NCI-H2171 (cell line): ENCODE data around the gene SERTAD3.
"Not testable (repeated sequence)": the region's sequence is repeated elsewhere in the genome, so short reads cannot be mapped to it uniquely, and the experiment has no call there.

ENCODE experiments used
- DNase-seq: peaks from one replicate; lab custom pipeline; 2025; lab: John Stamatoyannopoulos, UW

SERTAD3 gene

DNA sequence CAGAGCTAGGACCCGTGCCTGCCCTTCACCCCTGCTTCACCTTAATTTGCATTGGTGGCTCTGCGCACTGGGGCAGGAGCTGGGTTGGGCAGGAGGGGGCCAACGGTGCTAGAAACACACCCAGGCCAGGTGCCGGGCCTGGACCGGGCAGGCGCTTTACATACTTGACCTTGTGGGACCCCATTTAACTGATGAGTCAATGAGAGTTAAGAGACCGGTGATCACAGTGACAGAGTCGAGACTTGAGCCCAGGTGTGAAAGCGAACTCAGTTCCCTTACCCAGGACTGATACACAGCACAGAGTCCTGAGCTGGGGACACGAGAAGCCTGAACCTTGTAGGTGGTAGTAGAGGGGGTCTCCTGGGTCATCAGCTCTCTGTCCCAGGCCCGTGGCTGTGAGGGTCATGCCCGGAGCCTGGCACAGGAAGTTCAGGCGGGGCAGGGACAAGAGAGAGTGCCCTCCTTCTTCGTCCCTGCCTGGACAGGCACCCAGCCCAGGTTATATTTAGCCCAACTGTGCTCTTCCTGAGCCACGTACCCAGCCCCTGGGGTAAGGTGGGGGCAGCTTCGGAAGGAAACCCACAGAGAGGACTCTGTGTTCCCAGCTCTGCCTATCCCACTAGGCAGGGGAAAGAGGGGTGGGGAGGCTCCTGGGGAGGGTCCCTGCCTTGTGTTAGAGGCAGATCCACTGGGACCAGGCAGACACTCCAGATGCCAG, 32.9 kb downstream of the SERTAD3 start:
- DNase-seq, result no peak

DNA sequence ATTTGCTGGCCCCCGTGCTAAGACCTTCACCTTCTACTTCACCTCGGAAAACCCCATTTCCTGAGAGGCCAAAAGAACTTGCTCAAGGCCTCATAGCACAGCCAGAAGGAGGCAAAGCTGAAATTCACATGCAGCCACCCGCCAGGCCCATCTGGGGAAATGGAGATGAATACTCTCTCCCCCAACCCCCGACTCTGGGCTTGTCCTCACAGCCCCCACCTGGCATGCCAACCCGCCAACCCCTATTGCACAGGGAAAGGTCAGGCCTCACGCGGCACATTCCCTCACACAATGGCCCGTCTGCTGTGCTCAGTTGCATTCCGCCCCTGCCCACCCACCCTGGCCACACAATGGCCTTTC, 34.1 kb downstream of the SERTAD3 start:
- no peak for DNase-seq

GRCh38 chr19:40408598-40408925, 35.6 kb downstream of the SERTAD3 start:
- DNase-seq, result not testable (repeated sequence)

GRCh38 chr19:40407714-40408597, 36.2 kb downstream of the SERTAD3 start:
- DNase-seq, result no peak

- DNase-seq, result peak; percentile 25
Measured at GRCh38 chr19:40403262-40403984, 40.7 kb downstream of the SERTAD3 start.

DNA sequence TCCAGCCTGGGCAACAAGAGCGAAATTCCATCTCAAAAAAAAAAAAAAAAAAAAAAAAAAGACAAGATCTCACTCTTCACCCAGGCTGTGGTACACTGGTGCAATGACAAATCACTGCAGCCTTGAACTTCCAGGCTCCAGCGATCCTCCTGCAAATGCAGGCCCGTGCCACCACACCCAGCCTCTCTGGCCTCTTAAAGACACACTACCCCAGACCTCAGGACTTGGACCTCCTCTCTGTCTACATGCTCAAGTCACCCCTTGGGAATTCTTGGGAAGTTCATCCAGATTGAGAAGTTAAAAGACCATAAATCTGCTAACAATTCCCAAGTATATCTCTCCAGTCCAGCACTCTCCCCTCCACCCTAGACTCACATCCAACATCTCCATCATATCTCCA, 43.6 kb downstream of the SERTAD3 start:
- DNase-seq, result no peak

DNA sequence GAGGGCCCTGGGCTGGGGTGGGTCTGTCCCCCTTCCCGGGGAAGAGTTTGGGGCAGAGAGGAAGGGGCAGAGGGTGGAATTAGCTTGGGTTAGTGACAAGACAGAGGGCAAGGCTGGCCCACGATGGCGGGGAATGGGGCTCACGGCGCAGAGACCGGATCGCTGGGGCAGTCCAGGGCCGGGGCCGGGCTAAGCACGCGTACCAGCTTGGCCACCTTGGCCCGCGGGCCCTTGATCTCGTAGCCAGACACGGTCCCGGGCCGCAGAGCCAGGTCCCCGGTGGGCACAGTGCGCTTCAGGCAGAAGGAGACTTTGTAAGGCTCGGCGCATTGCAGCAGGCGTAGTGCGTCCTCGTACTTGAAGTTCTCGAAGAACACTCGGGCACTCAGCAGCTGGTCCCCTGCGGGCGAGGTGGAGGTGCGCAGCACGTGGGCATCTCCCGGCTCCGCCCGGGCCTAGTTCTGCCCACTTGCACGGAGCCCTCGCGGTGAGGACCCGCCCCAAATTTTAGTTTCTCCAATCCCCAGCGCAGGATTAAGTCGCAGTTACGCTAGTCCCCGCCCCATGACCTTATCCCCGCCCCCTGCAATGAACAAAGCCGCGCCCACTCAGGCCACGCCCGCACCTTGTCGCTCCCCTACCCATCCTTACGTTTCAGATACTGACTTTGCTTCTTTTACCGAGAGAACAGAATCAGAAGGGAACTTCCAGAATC, 45.6 kb downstream of the SERTAD3 start:
- DNase-seq, result no peak

- DNase-seq, result no peak
Measured at GRCh38 chr19:40397568-40397906, 46.6 kb downstream of the SERTAD3 start.

GRCh38 chr19:40396886-40397567, 47.1 kb downstream of the SERTAD3 start:
- DNase-seq, result no peak

GRCh38 chr19:40395956-40396355, 48.2 kb downstream of the SERTAD3 start:
- DNase-seq, result no peak

GRCh38 chr19:40394816-40395210, 49.3 kb downstream of the SERTAD3 start:
- DNase-seq, result no peak

DNA sequence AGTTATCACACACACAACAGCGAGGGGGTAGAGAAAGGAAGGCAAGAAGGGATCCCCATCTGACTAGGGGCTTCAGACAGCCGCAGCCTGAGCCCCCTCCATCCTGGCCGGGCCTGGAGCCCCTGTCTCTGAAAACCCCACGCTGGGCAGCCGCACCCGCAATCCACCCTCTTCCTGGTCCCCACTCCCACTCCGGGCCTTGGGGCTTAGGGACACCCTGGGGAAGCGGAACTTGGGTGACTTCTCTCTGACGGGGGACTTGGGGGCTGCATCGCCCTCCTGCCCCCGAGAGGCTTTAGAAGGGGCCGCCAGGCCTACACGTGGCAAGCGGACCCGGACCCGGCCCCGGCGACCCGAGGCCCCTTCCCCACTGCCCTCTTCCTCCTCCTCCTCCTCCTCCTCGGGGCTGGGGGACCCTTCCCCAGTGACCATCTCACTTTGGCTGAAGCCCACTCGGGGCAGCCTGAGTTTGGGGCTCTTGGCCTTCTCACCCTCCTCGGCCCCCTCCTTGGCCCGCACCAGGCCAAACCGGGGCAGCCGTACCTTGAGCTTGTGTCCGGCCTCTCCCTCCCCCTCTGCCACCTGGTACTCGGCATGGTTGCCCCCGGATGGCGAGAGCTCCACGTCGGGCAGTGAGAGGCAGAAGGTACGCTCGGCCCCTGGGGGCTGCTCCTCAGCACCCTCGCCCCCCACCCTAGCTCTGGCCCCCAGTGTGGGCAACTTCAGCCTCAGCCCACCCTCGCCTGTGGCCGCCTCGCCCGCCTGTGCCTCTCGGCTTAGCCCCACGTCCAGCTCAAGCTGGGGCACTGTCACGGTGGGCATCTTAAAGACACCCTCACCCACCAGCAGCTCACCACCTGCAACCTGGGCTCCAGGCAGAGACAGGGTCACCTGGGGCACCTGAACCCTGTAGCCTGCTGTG, 50.0 kb downstream of the SERTAD3 start:
- no peak for DNase-seq

GRCh38 chr19:40392894-40393517, 51.1 kb downstream of the SERTAD3 start:
- DNase-seq, result no peak

- DNase-seq, result no peak
Measured at GRCh38 chr19:40392123-40392522, 52.0 kb downstream of the SERTAD3 start.
